K562 (cell line): ENCODE results near the gene RFX6. TPM values are rescaled to one million over a fixed set of nuclear protein-coding genes. Genes with fewer than 3 reads are reported as not detected.
"Not testable (repeated sequence)": the region's sequence is repeated elsewhere in the genome, so short reads cannot be mapped to it uniquely, and the experiment has no call there.

Experiments
- ATAC-seq: fragments of 200-7000 bp; cut with Tn5 transposase; 3 replicates; pipeline ENCODE4 v1.9.1; 2020; ENCODE audit warnings: moderate library complexity
- BruUV-seq: library from RNA; stranded (reverse); fragments of 400-500 nt; replicated peaks from 2 replicates; lab custom pipeline; 2021; lab: Mats Ljungman, UMichigan
- CTCF ChIA-PET: fragments of 300-600 bp; formaldehyde crosslinking; extraction: SDS; loops from one replicate; lab custom pipeline; 2021; ENCODE audit warnings: low intra/inter-chr PET ratio; lab: Yijun Ruan, JAX
- POLR2A ChIA-PET: fragments of 300-600, 350-650 bp; sonication (Branson Sonifier 250); formaldehyde crosslinking; extraction: SDS; loops from one replicate; lab custom pipeline; 2021; ENCODE audit warnings: antibody characterized with exemption, inconsistent platforms; lab: Yijun Ruan, JAX
- DNase-seq, 4 experiments: peaks; one replicate each; pipeline versions ENCODE4 v3.0.0 to v3.0.0-alpha.2; 2011 to 2018; ENCODE audit warnings: low spot score in 3 of 4, mixed read lengths in 3 of 4; ENCODE audit errors: extremely low read depth in 1 of 4
- FAIRE-seq: peaks from 2 replicates; lab custom pipeline; 2011; peaks lifted over from hg19 to GRCh38; lab: Jason Lieb, UNC
- H2AFZ ChIP-seq: 2 replicates; pipeline ENCODE4 v1.6.0; 2011; ENCODE audit warnings: low read depth, low read length, control low read depth, inconsistent platforms
- H3K27ac ChIP-seq: fragments of 200-600 bp; 3 replicates; pipeline ENCODE4 v1.8.0; 2011; ENCODE audit warnings: low read depth, mild to moderate bottlenecking, control low read depth, inconsistent platforms, low read length, moderate library complexity, mixed read lengths; ENCODE audit errors: extremely low read depth
- H3K27me3 ChIP-seq, 2 experiments: fragments of 300-600 bp in 1 of 2; 2 replicates in 1 of 2; 3 replicates in 1 of 2; pipeline versions ENCODE4 v1.6.0 to v1.8.0; 2011; ENCODE audit warnings: inconsistent platforms in 2 of 2, low read length in 2 of 2, mild to moderate bottlenecking in 1 of 2, mixed read lengths in 1 of 2, moderate library complexity in 1 of 2; ENCODE audit not compliant: control insufficient read depth in 2 of 2, insufficient read depth in 2 of 2
- H3K36me3 ChIP-seq: fragments of 300-600 bp; 3 replicates; pipeline ENCODE4 v1.8.0; 2011; ENCODE audit warnings: mild to moderate bottlenecking, low read length, inconsistent platforms; ENCODE audit not compliant: control insufficient read depth, insufficient read depth
- H3K4me1 ChIP-seq, 2 experiments: fragments of 200-600 bp in 1 of 2; replicated peaks in 1 of 2; 2 replicates in 1 of 2; 3 replicates in 1 of 2; pipeline versions ENCODE4 v1.5.1 to v1.8.0; 2011; ENCODE audit warnings: inconsistent platforms in 2 of 2, low read length in 2 of 2, mild to moderate bottlenecking in 1 of 2, mixed read lengths in 1 of 2, moderate library complexity in 1 of 2; ENCODE audit not compliant: control insufficient read depth in 2 of 2, insufficient read depth in 2 of 2
- H3K4me2 ChIP-seq: 2 replicates; pipeline ENCODE4 v1.6.1; 2011; ENCODE audit warnings: low read length, control low read depth, inconsistent platforms, mixed read lengths; ENCODE audit not compliant: insufficient read depth
- H3K4me3 ChIP-seq: fragments of 200-600 bp; sonication (generic), shearing (Covaris generic); 2 replicates; pipeline ENCODE4 v1.5.1; 2016; ENCODE audit warnings: control low read depth, inconsistent platforms
- H3K79me2 ChIP-seq: fragments of 200-600 bp; 3 replicates; pipeline ENCODE4 v1.8.0; 2011; ENCODE audit warnings: low read length, inconsistent platforms; ENCODE audit not compliant: control insufficient read depth, insufficient read depth
- H3K9ac ChIP-seq, 2 experiments: 2 replicates each; pipeline versions ENCODE4 v1.6.0 to v1.6.1; 2011; ENCODE audit warnings: low read depth in 2 of 2, low read length in 2 of 2, control low read depth in 1 of 2, inconsistent platforms in 1 of 2, mild to moderate bottlenecking in 1 of 2, mixed read lengths in 1 of 2; ENCODE audit not compliant: insufficient read depth in 1 of 2
- H3K9me1 ChIP-seq: one replicate; pipeline ENCODE4 v1.6.0; 2011; ENCODE audit warnings: inconsistent platforms, mild to moderate bottlenecking, low read length, moderate library complexity; ENCODE audit not compliant: control insufficient read depth, insufficient read depth
- H3K9me3 ChIP-seq: replicated peaks from 2 replicates; pipeline ENCODE4 v1.5.1; 2011; ENCODE audit warnings: low read depth, low read length, inconsistent platforms; ENCODE audit not compliant: control insufficient read depth, insufficient read depth
- H4K20me1 ChIP-seq: replicated peaks from 2 replicates; pipeline ENCODE4 v1.6.1; 2011; ENCODE audit warnings: low read length, inconsistent platforms, mixed read lengths; ENCODE audit not compliant: control insufficient read depth, insufficient read depth
- NR2C2 ChIP-seq, 2 experiments: fragments of 200-800 bp in 1 of 2; sonication (Bioruptor generic) in 1 of 2; sonication (generic) in 1 of 2; formaldehyde crosslinking in 1 of 2; IDR thresholded peaks; 2 replicates each; pipeline versions ENCODE4 v1.6.1 to v1.8.0; 2016 to 2022; ENCODE audit warnings: mild to moderate bottlenecking in 1 of 2, missing compliant biosample characterization in 1 of 2, missing genetic modification characterization in 1 of 2, missing genetic modification reagents in 1 of 2
- TFE3 ChIP-seq: fragments of 450-650 bp; formaldehyde crosslinking; IDR thresholded peaks from 2 replicates; pipeline ENCODE4 v1.4.0; 2020; ENCODE audit warnings: mild to moderate bottlenecking, mixed read lengths
- WGBS: fragments of 100-300 bp; shearing (Covaris generic); methylation state at CpG from one replicate; pipeline ENCODE4 v1.1.6; 2016; ENCODE audit warnings: low coverage, mixed read lengths; ENCODE audit not compliant: insufficient coverage; ENCODE audit errors: missing lambda C conversion rate; 5-methylcytosine and 5-hydroxymethylcytosine counted together
- in situ Hi-C: fragments of 300-500 bp; cut with MboI; formaldehyde crosslinking; loops from 4 replicates; pipeline ENCODE4 v1.15.0; 2018; ENCODE audit warnings: inconsistent platforms, mixed read lengths
- intact Hi-C: fragments of 100-400 bp; cut with micrococcal nuclease; formaldehyde crosslinking; loops from 2 replicates; pipeline ENCODE4 v1.14.2; 2022
- polyA plus RNA-seq, 8 experiments: library from polyadenylated mRNA; depleted of rRNA in 4 of 8; stranded (reverse) in 5 of 8; unstranded in 3 of 8; fragments of >200 nt; fragmentation: Nextera tagmentation in 2 of 8; fragmentation: Illumina TruSeq in 1 of 8; extraction: Ambion mirVana in 2 of 8; extraction: Trizol in 1 of 8; gene quantifications; 2 replicates each; pipeline versions ENCODE4 v1.2.1 to v1.2.3, GENCODE V29; 2011 to 2014; ENCODE audit warnings: inconsistent platforms in 1 of 8, missing spikeins in 1 of 8
- total RNA-seq, 7 experiments: library from RNA; depleted of rRNA in 6 of 7; stranded (reverse); fragments of >200 nt in 6 of 7; fragmentation: Illumina TruSeq in 2 of 7; extraction: Trizol in 2 of 7; gene quantifications; 2 replicates each; pipeline versions ENCODE4 v1.2.1 to v1.2.3, GENCODE V29; 2011 to 2021; ENCODE audit warnings: low replicate concordance in 1 of 7

The RFX6 gene
- total and polyA plus RNA-seq, 9 of the 15 experiments (the other 6 are each of a cell fraction or from before 2014, with no cell fraction given): not detected

GRCh38 chr6:116828983-116829382, 48.1 kb upstream of the RFX6 start, which contains the start of gene GPRC6A:
GPRC6A (minus strand) TSS chr6:116829083; CDS start chr6:116829013, 70 bp downstream.
- Histone ChIP-seq H3K9ac (no peak within 1 kb of the TSS), H3K27me3 (no peaks in the 10 kb centered on the region; a peak in 1 of 5 replicates)
- WGBS: 0% methylated on average over 2 of the region's 2 CpGs
- TF ChIP-seq TFE3 (CRISPR knock-in tag) (peak; percentile 9; the same call in 1 of the 2 replicates), NR2C2 (CRISPR knock-in tag; IDR thresholded peaks at IDR 0.05) (no peak), NR2C2 (tag; IDR thresholded peaks at IDR 0.05) (no peak)
- TF ChIP-seq, all 486 proteins: peak for 1
- Histone ChIP-seq H3K36me3 (no peaks in the 10 kb centered on the region), H3K9me3 (no peaks in the 10 kb centered on the region), H4K20me1 (no peaks in the 10 kb centered on the region), H3K27ac (no peak within 1 kb of the TSS), H3K4me3 (no peak within 1 kb of the TSS), H3K4me2 (no peak within 1 kb of the TSS), H3K4me1 (no peaks in the 10 kb centered on the region), H3K9me1 (no peaks in the 10 kb centered on the region), H3K79me2 (no peaks in the 10 kb centered on the region), H2AFZ (no peak within 1 kb of the TSS)
- ATAC-seq (no peak), DNase-seq (no peak), FAIRE-seq (no peak)
- intact Hi-C loops (no loop called here), in situ Hi-C loops (no loop called here)
- BruUV-seq: no TSS peak
- CTCF ChIA-PET: no interaction called here
- POLR2A ChIA-PET: no interaction called here

- WGBS: 0% methylated on average over 2 of the region's 2 CpGs
- H3K9ac ChIP-seq, H3K27ac ChIP-seq, in situ Hi-C loops, ATAC-seq, POLR2A ChIA-PET, BruUV-seq, H2AFZ ChIP-seq, H3K79me2 ChIP-seq, CTCF ChIA-PET, H3K27me3 ChIP-seq, intact Hi-C loops, H3K4me2 ChIP-seq, H4K20me1 ChIP-seq, H3K4me3 ChIP-seq, H3K4me1 ChIP-seq, DNase-seq, H3K36me3 ChIP-seq, H3K9me1 ChIP-seq, H3K9me3 ChIP-seq, FAIRE-seq: not testable (repeated sequence)
Observed at GRCh38 chr6:116834526-116834925, 42.5 kb upstream of the RFX6 start.
